ENCODE measurements around the gene OR6J1.

Gene OR6J1

DNA sequence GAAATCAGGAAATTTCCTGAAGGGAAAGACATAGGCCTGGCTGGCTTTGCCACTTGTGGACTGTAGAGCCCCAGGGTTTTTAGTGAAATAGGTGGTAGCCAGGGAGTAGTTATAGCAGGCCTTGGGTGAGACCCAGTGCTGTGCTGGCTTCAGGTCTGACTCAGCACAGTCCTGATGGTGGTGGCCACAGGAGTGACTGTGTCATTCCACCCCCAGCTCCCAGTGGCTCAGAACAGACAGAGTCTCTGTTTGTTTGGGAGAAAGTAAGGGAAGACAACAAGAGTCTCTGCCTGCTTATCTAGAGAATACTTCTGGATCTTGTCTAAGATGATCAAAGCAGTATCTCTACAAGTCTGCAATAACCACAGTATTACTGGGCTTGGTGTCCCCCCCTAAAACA is 27.5 kb upstream of the OR6J1 start:
- no peak for DNase-seq (ENCODE audit: extremely low read depth, low read depth)
- TF ChIP-seq, protein P1, sequence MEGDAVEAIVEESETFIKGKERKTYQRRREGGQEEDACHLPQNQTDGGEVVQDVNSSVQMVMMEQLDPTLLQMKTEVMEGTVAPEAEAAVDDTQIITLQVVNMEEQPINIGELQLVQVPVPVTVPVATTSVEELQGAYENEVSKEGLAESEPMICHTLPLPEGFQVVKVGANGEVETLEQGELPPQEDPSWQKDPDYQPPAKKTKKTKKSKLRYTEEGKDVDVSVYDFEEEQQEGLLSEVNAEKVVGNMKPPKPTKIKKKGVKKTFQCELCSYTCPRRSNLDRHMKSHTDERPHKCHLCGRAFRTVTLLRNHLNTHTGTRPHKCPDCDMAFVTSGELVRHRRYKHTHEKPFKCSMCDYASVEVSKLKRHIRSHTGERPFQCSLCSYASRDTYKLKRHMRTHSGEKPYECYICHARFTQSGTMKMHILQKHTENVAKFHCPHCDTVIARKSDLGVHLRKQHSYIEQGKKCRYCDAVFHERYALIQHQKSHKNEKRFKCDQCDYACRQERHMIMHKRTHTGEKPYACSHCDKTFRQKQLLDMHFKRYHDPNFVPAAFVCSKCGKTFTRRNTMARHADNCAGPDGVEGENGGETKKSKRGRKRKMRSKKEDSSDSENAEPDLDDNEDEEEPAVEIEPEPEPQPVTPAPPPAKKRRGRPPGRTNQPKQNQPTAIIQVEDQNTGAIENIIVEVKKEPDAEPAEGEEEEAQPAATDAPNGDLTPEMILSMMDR (IDR thresholded peaks at IDR 0.05; ENCODE audit: low read depth, low read length): no peak

- TF ChIP-seq, protein P1 (IDR thresholded peaks at IDR 0.05; ENCODE audit: low read depth, low read length): no peak
- DNase-seq (ENCODE audit: extremely low read depth, low read depth): no peak
Observed at GRCh38 chr14:22668863-22669262, 24.7 kb upstream of the OR6J1 start.

DNA sequence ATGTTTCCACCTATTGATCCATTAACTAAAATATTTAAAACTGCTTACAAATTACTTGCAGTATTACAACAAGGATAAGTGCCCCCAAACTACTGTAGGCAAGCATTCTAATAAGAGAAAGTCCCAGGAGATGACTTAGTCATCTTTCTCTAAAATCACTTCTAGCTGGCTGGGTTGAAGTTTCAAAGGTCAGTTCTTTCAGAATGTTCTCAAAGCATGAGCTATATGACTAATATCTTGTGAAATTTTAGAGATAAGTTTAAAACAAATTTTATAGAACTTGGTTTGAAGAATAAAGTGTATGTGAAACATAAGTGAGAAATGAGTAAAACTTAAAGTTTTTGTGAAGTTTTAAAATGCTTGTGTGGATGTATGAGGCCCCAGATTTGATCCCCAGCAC is 24.3 kb upstream of the OR6J1 start:
- TF ChIP-seq, protein P1 (IDR thresholded peaks at IDR 0.05; ENCODE audit: low read depth, low read length): no peak
- DNase-seq (ENCODE audit: extremely low read depth, low read depth): no peak

DNA sequence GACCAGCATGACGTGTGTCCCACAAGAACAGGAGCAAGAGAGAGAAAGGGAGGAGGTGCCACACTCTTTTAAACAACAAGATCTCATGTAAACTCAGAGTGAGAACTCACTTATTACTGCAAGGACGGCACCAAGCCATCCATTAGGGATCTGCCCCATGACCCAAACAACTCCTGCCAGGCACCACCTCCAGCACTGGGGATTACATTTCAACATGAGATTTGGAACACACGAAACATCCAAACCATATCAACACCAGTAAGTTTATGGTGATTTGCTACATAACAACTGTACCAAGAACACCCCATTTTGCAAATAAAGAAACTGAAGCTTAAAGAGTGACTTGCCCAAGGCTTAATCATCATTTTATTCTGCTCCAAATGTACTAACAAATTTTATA is 23.7 kb upstream of the OR6J1 start:
- TF ChIP-seq, protein P1 (IDR thresholded peaks at IDR 0.05; ENCODE audit: low read depth, low read length): no peak
- no peak for DNase-seq (ENCODE audit: extremely low read depth, low read depth)

DNA sequence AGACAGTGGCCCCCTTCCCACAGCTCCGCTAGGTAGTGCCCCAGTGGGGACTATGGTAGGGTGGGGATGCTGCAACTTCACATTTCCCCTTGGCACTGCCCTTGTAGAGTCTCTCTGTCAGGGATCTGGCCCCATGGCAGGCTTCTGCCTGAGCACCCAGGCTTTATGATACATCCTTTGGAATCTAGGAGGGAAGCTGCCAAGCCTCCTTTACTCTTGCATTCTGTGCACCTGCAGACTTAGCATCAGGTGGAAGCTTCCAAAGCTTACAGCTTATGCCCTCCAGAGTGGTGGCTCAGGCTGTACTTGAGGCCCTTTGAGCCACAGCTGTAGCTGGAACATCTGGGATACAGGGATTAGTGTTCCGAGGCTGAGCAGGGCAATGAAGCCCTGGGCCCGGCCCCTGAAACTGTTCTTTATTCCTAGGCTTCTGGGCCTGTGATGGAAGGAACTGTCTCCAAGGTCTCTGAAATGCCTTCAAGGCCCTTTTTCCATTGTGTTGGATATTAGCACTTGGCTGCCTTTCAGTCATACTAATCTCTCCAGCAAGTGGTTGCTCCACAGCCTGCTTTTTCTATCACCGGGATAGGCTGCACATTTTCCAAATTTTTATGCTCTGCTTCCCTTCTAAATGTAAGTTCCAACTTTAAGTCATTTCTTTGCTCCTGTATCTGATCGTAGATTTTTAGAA is 22.2 kb upstream of the OR6J1 start:
- TF ChIP-seq, protein P1 (IDR thresholded peaks at IDR 0.05; ENCODE audit: low read depth, low read length): no peak
- DNase-seq (ENCODE audit: extremely low read depth, low read depth): no peak

GRCh38 chr14:22664261-22664660 is 20.1 kb upstream of the OR6J1 start:
- DNase-seq (ENCODE audit: extremely low read depth, low read depth): no peak

GRCh38 chr14:22660654-22661053 is 16.5 kb upstream of the OR6J1 start:
- TF ChIP-seq, protein P1 (IDR thresholded peaks at IDR 0.05; ENCODE audit: low read depth, low read length): no peak
- DNase-seq (ENCODE audit: extremely low read depth, low read depth): no peak

More at GRCh38 chr14:22664261-22664660, 20.1 kb upstream of the OR6J1 start:
- TF ChIP-seq, protein P1 (IDR thresholded peaks at IDR 0.05; ENCODE audit: low read depth, low read length): no peak
